ENCODE data around the gene LOXL1. TPM values are rescaled to one million over a fixed set of nuclear protein-coding genes. Genes with fewer than 3 reads are reported as not detected.

The LOXL1 gene
- total and polyA plus RNA-seq, 4 experiments from 2014 or later = 1.6 to 13.1 (median 4.2) TPM

DNA sequence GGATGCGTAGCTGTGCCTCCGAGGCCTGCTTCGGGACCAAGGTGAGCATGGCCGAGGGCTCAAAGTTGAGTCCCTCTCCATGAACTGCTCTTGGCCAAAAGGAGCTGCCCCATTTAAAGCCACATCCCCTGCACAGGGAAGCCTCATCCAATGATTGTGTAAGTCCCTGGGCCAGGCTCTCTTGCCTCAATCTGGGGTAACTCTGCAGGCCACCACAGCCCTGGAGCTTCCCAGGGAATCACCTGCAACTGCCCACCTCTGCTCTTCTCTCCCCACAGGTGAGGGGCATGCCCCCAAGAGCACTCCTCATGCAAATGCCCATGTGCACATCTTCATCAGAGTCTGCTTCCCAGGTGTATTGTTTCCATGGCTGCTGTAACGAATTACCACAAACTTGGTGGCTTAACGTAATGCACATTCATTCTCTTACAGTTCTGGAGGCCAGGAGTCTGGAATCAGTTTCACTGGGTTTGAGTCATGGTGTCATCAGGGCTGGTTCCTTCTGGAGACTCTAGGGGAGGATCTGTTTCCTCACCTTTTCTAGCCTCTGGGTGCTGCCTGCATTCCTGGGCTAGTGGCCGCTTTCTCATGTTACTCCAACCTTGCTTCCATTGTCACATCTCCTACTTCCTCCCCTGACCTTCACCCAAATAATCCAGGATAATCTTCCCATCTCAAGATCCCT is 25.0 kb upstream of the LOXL1 start:
- Histone ChIP-seq H3K36me3 (ENCODE audit: insufficient read depth, low read length) (no peaks in the 10 kb centered on the region), H3K27ac (ENCODE audit: low read depth, low read length) (no peak overlapping the region), H3K4me3 (ENCODE audit: low read length in 2 of 2) (no peak overlapping the region), H3K4me1 (ENCODE audit: insufficient read depth, low read length) (no peaks in the 10 kb centered on the region), H3K27me3 (ENCODE audit: insufficient read depth, low read length) (no peaks in the 10 kb centered on the region), H3K9me3 (ENCODE audit: control insufficient read depth in 1 of 2, low read length in 2 of 2) (no peaks in the 10 kb centered on the region)
- POLR2A ChIA-PET (ENCODE audit: partially characterized antibody) = no interaction called here
- Mint-ChIP-seq H3K36me3 (peaks cover 2 to 4% of the 10 kb centered on the region in 2 donors), H3K4me3 (no peak overlapping the region), H3K4me1 (peaks cover 0 to 6% (median under 1%) of the 10 kb centered on the region in 4 donors), H3K27me3 (no peaks in the 10 kb centered on the region), H3K27ac (peak overlapping the region in 1 of 7 donors; percentile 64), H3K9me3 (no peaks in the 10 kb centered on the region)
- intact Hi-C loops (cut with micrococcal nuclease) = no loop called here
- CTCF ChIA-PET (ENCODE audit: partially characterized antibody) = interaction anchor here (1.9 kb wide), 1 partner anchor 17 kb away, joined by 4 read pairs; no protein-coding TSS in a partner anchor
- no peak for DNase-seq

DNA sequence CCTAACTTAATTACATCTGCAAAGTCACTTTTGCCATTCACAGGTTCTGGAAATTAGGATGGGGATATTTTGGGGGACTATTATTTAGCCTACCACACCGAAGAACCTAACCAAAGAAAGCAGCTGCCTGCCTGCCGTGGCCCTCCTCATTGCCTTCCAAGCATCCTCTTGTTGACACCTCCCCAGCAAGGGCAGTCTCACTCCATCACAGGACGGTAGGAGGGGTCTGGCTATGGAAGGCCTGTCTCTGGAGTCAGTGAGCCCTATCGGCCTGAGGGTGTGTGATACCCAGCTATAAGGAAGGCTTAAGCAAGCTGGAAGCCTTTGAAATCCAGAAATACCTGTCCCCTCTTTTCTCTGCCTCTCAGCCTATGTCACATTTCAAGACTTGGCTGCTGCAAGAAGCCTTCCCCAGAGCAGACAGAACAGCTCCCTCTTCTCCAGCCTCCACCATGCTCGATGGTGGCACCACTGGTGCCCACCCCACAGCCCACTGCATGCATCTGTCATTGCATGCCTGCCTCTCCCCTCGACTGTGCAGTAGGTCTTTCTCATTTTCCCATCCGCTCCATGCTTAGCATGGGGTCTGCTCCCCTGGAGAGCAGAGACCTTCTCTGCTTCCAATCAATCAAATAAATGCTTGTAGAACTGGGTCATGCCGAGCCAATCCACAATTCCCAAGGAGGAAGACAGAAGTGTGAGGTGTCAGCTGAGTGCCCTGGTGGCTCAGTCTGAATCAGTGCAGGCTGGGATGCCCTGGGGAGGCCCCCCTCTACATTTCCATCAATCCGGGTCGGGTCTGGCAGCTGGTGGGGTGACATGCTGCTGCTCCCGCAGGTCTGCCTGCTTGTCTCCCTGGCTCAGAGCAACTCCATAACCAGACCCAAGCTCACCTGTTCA is 23.9 kb upstream of the LOXL1 start:
- Histone ChIP-seq H3K27ac (ENCODE audit: low read depth, low read length) (no peak overlapping the region), H3K36me3 (ENCODE audit: insufficient read depth, low read length) (no peaks in the 10 kb centered on the region), H3K4me3 (ENCODE audit: low read length in 2 of 2) (no peak overlapping the region), H3K4me1 (ENCODE audit: insufficient read depth, low read length) (no peaks in the 10 kb centered on the region), H3K27me3 (ENCODE audit: insufficient read depth, low read length) (no peaks in the 10 kb centered on the region), H3K9me3 (ENCODE audit: control insufficient read depth in 1 of 2, low read length in 2 of 2) (no peaks in the 10 kb centered on the region)
- Mint-ChIP-seq H3K4me3 (no peak overlapping the region), H3K9me3 (no peaks in the 10 kb centered on the region), H3K27me3 (no peaks in the 10 kb centered on the region), H3K36me3 (peaks cover 6 to 12% of the 10 kb centered on the region in 2 donors), H3K27ac (peak overlapping the region in 2 of 7 donors; percentile 14 to 63), H3K4me1 (peaks cover 0 to under 1% (median 0%) of the 10 kb centered on the region in 4 donors)
- CTCF ChIA-PET (ENCODE audit: partially characterized antibody) = no interaction called here
- intact Hi-C loops (cut with micrococcal nuclease) = no loop called here
- POLR2A ChIA-PET (ENCODE audit: partially characterized antibody) = no interaction called here
- DNase-seq = no peak

DNA sequence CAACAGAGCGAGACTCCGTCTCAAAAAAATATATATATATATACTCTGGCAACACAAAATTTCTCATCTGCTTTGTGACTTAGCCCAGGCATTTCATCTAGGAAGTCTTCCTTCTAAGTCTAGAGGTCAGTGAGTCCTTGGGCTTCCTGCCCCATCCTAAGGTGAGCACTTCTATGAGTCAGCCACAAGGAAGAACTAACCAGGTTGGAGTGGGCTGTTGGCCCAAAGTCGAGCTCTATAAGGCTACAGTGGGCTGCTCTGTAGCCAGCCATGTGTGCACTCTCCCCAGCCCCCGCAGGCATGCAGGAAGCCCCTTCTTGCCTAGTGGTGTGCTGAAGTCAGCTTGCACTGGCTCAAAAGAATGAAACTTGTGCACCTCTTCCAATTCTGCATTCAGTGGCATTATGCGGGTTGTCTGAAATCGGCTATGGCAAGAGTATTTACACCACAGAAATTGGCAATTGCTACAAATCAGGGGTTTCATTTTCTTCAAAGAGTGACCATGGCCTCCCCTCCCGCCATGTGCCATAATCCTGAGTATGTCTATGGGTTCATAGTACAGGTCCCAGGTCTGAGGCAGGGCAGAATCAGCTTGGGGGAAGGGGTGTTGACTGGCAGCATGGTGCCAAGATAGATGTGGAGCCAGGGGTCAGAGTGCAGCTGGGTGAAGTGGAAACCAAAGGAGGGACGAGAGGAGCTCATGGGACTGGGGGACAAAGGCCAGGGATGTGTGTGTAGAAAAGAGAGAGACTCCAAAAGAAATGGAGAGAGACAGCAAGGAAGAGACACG is 22.0 kb upstream of the LOXL1 start:
- CTCF ChIA-PET (ENCODE audit: partially characterized antibody) = interaction anchor here (0.6 to 7.8 kb wide), 2 partner anchors 32 to 69 kb away, joined by 3 to 85 read pairs; partner anchors contain the start of gene TBC1D21
- intact Hi-C loops (cut with micrococcal nuclease) = no loop called here
- H3K4me3 Mint-ChIP-seq = no peak overlapping the region
- peaks cover 0 to 4% (median 0%) of the 10 kb centered on the region in 4 donors for H3K4me1 Mint-ChIP-seq
- no peak overlapping the region for H3K27ac Mint-ChIP-seq
- no peaks in the 10 kb centered on the region for H3K27me3 Mint-ChIP-seq
- no peaks in the 10 kb centered on the region for H3K36me3 ChIP-seq (ENCODE audit: insufficient read depth, low read length)
- H3K4me3 ChIP-seq (ENCODE audit: low read length in 2 of 2) = no peak overlapping the region
- no peaks in the 10 kb centered on the region for H3K27me3 ChIP-seq (ENCODE audit: insufficient read depth, low read length)
- H3K9me3 Mint-ChIP-seq = no peaks in the 10 kb centered on the region
- H3K4me1 ChIP-seq (ENCODE audit: insufficient read depth, low read length) = no peaks in the 10 kb centered on the region
- DNase-seq = no peak
- no peaks in the 10 kb centered on the region for H3K9me3 ChIP-seq (ENCODE audit: control insufficient read depth in 1 of 2, low read length in 2 of 2)
- POLR2A ChIA-PET (ENCODE audit: partially characterized antibody) = no interaction called here
- H3K27ac ChIP-seq (ENCODE audit: low read depth, low read length) = no peak overlapping the region
- peaks cover 6 to 19% of the 10 kb centered on the region in 2 donors for H3K36me3 Mint-ChIP-seq

DNA sequence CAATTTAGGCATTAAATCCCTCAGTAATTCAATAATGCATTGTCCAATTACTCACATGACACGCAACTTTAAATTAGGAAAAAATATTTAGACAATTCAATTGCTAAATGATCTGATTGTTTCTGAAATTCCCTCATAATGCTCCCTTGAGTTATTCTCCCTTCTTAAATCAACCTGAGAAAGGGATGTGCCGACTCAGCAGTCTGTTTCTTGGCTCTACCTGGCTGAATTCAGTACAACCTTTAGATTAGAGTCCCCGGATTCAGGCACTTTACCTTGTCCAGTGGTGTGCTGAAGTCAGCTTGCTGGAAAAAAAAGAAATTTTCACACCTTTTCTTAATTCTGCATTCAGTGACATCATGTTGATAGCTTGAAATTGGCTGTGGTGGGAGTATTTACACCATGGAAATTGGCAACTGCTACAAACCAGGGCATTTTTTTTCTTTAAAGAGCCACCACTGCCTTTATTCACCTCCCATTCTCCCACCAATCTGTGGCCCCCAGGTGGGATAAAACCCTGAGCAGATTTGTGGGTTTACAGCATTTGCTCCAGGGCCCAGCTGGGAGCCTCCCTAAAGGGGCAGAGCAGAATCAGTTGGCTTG is 20.9 kb upstream of the LOXL1 start:
- Histone ChIP-seq H3K27ac (ENCODE audit: low read depth, low read length) (no peak overlapping the region), H3K36me3 (ENCODE audit: insufficient read depth, low read length) (no peaks in the 10 kb centered on the region), H3K9me3 (ENCODE audit: control insufficient read depth in 1 of 2, low read length in 2 of 2) (no peaks in the 10 kb centered on the region), H3K27me3 (ENCODE audit: insufficient read depth, low read length) (no peaks in the 10 kb centered on the region), H3K4me1 (ENCODE audit: insufficient read depth, low read length) (no peaks in the 10 kb centered on the region), H3K4me3 (ENCODE audit: low read length in 2 of 2) (no peak overlapping the region)
- DNase-seq = no peak
- no peak overlapping the region for H3K4me3 Mint-ChIP-seq
- H3K27ac Mint-ChIP-seq = no peak overlapping the region
- intact Hi-C loops (cut with micrococcal nuclease) = no loop called here
- no peaks in the 10 kb centered on the region for H3K27me3 Mint-ChIP-seq
- ChIA-PET POLR2A (ENCODE audit: partially characterized antibody) (no interaction called here), CTCF (ENCODE audit: partially characterized antibody) (interaction anchor here (0.9 to 7.8 kb wide), 7 partner anchors 8 to 68 kb away, joined by 3 to 85 read pairs (median 4); partner anchors contain the start of genes LOXL1 and TBC1D21)
- H3K4me1 Mint-ChIP-seq = peaks cover 0 to 4% (median 0%) of the 10 kb centered on the region in 4 donors
- peaks cover 6 to 19% of the 10 kb centered on the region in 2 donors for H3K36me3 Mint-ChIP-seq
- no peaks in the 10 kb centered on the region for H3K9me3 Mint-ChIP-seq

DNA sequence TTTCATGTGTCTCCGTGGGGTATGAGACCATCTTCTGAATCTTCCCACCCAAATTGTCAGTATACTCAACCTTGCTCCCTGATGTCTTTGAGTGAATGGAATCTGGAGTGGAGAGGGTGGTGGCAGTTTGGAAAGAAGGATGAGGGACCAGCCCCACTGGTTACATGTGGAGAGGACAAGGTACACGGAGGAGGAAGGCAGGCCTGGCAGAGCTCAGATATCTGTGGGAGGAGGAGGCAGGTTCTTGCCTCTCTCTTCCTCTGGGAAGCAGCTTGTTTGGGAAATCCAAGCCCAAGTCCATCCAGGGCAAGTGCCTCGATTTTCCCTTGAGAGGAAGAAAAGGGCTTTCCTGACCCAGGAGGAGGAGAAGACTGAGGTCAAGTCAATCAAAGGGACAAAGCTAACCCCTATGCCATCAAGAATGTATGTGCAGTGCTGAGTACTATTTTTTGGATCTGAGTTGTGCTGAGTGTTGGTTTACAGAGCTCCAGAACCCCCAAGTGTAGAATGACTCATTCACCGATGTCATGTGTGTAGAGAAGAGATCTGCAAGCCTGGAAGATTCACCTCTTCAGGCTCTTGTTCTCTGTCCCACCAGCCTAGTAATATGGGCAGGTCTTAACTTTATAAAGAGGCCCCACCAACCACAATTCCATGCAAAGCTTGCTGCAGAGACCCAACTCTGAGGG is 19.8 kb upstream of the LOXL1 start:
- ChIA-PET CTCF (ENCODE audit: partially characterized antibody) (interaction anchor here (0.9 to 7.8 kb wide), 17 partner anchors 8 to 67 kb away, joined by 3 to 85 read pairs (median 5); partner anchors contain the start of genes LOXL1 and TBC1D21), POLR2A (ENCODE audit: partially characterized antibody) (no interaction called here)
- H3K36me3 ChIP-seq (ENCODE audit: insufficient read depth, low read length) = no peaks in the 10 kb centered on the region
- intact Hi-C loops (cut with micrococcal nuclease) = no loop called here
- Mint-ChIP-seq H3K27ac (peak overlapping the region in 2 of 7 donors; percentile 46 to 47), H3K27me3 (no peaks in the 10 kb centered on the region), H3K4me3 (no peak overlapping the region), H3K36me3 (peaks cover 6 to 23% of the 10 kb centered on the region in 2 donors), H3K9me3 (no peaks in the 10 kb centered on the region), H3K4me1 (peaks cover 0 to 4% (median 0%) of the 10 kb centered on the region in 4 donors)
- H3K27ac ChIP-seq (ENCODE audit: low read depth, low read length) = no peak overlapping the region
- no peaks in the 10 kb centered on the region for H3K27me3 ChIP-seq (ENCODE audit: insufficient read depth, low read length)
- H3K4me1 ChIP-seq (ENCODE audit: insufficient read depth, low read length) = no peaks in the 10 kb centered on the region
- no peaks in the 10 kb centered on the region for H3K9me3 ChIP-seq (ENCODE audit: control insufficient read depth in 1 of 2, low read length in 2 of 2)
- no peak overlapping the region for H3K4me3 ChIP-seq (ENCODE audit: low read length in 2 of 2)
- no peak for DNase-seq

DNA sequence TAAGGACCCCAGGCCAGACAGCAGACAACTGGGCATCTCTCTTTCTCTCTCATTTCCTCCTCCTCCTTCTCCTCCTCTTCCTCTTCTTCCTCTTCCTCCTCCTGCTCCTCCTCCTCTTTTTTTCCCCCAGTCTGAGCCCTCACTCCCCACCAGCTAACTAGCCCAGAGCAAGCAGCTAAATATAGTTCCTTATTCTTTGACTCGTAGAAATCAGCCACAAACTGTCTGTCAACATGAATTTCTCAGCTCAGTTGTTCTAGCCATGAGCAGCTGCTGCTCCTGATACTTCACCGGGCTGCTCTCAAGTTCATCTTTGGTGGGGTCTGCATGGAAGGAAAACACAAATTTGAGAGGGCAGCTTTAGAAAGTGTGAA is 19.2 kb upstream of the LOXL1 start:
- Histone ChIP-seq H3K27me3 (ENCODE audit: insufficient read depth, low read length) (no peaks in the 10 kb centered on the region), H3K27ac (ENCODE audit: low read depth, low read length) (no peak overlapping the region), H3K36me3 (ENCODE audit: insufficient read depth, low read length) (no peaks in the 10 kb centered on the region), H3K4me1 (ENCODE audit: insufficient read depth, low read length) (no peaks in the 10 kb centered on the region), H3K9me3 (ENCODE audit: control insufficient read depth in 1 of 2, low read length in 2 of 2) (no peaks in the 10 kb centered on the region), H3K4me3 (ENCODE audit: low read length in 2 of 2) (no peak overlapping the region)
- intact Hi-C loops (cut with micrococcal nuclease) = no loop called here
- peak overlapping the region in 2 of 7 donors; percentile 47 to 60 for H3K27ac Mint-ChIP-seq
- no peak overlapping the region for H3K4me3 Mint-ChIP-seq
- no peak for DNase-seq
- no peaks in the 10 kb centered on the region for H3K9me3 Mint-ChIP-seq
- H3K36me3 Mint-ChIP-seq = peaks cover 6 to 23% of the 10 kb centered on the region in 2 donors
- ChIA-PET POLR2A (ENCODE audit: partially characterized antibody) (no interaction called here), CTCF (ENCODE audit: partially characterized antibody) (interaction anchor here (1.0 to 7.8 kb wide), 12 partner anchors 8 to 66 kb away, joined by 3 to 85 read pairs (median 6); partner anchors contain the start of genes LOXL1 and TBC1D21)
- H3K27me3 Mint-ChIP-seq = no peaks in the 10 kb centered on the region
- peaks cover 0 to 4% (median 0%) of the 10 kb centered on the region in 4 donors for H3K4me1 Mint-ChIP-seq

Data from CD4-positive, alpha-beta memory T cell (primary cell).